Epithelial cell of esophagus (primary cell): ENCODE measurements around the gene RAB20.

Experiments used
- DNase-seq: peaks from one replicate; pipeline ENCODE4 v3.0.0; 2010; ENCODE audit warnings: low read depth
- H3K4me3 ChIP-seq: 2 replicates; pipeline ENCODE4 v1.5.1; 2011; ENCODE audit warnings: mild to moderate bottlenecking, low read length, control low read depth
- CTCF ChIP-seq: IDR thresholded peaks from 2 replicates; pipeline ENCODE4 v1.5.1; 2011; ENCODE audit warnings: low read depth, mild to moderate bottlenecking, low read length, control low read depth, inconsistent platforms; ENCODE audit not compliant: insufficient read depth; ENCODE audit errors: missing control alignments

RAB20 gene

GRCh38 chr13:110597041-110597689 lies 35.6 kb upstream of the RAB20 start:
- TF ChIP-seq CTCF: no peak
- H3K4me3 ChIP-seq: no peak overlapping the region
- DNase-seq: peak; percentile 47

- no peak overlapping the region for H3K4me3 ChIP-seq
- DNase-seq: peak; percentile 70
- peak; percentile 62 for TF ChIP-seq CTCF
Measured at GRCh38 chr13:110593430-110594130, 32.1 kb upstream of the RAB20 start.

GRCh38 chr13:110592665-110593064 lies 31.1 kb upstream of the RAB20 start:
- TF ChIP-seq CTCF: no peak
- DNase-seq: peak; percentile 82
- no peak overlapping the region for H3K4me3 ChIP-seq

- no peak for TF ChIP-seq CTCF
- DNase-seq: peak; percentile 86
- H3K4me3 ChIP-seq: no peak overlapping the region
Measured at GRCh38 chr13:110590577-110590976, 29.1 kb upstream of the RAB20 start.

GRCh38 chr13:110589793-110590390 lies 28.4 kb upstream of the RAB20 start:
- no peak for TF ChIP-seq CTCF
- no peak overlapping the region for H3K4me3 ChIP-seq
- no peak for DNase-seq

GRCh38 chr13:110583178-110583865 lies 21.8 kb upstream of the RAB20 start:
- DNase-seq: no peak
- TF ChIP-seq CTCF: no peak
- no peak overlapping the region for H3K4me3 ChIP-seq
